Measurements from ENCODE around the gene PDE7B. TPM values are rescaled to one million over a fixed set of nuclear protein-coding genes. Genes with fewer than 3 reads are reported as not detected.

PDE7B gene
- total RNA-seq, 4 donors from 2014 or later: 3.4 to 15.4 (median 9.3) TPM

GRCh38 chr6:135826236-135826804 lies 25.2 kb upstream of the PDE7B start:
- no peak for DNase-seq (ENCODE audit: extremely low spot score)
- intact Hi-C loops (cut with DNase I): no loop called here

GRCh38 chr6:135828021-135828420 lies 23.5 kb upstream of the PDE7B start:
- no peak for DNase-seq (ENCODE audit: extremely low spot score)
- H3K27me3 ChIP-seq: no peaks in the 10 kb centered on the region
- no peak for TF ChIP-seq POLR2A (IDR thresholded peaks at IDR 0.05; ENCODE audit: low read depth)
- no peak for TF ChIP-seq POLR2AphosphoS5 (IDR thresholded peaks at IDR 0.05)
- TF ChIP-seq, protein P1, sequence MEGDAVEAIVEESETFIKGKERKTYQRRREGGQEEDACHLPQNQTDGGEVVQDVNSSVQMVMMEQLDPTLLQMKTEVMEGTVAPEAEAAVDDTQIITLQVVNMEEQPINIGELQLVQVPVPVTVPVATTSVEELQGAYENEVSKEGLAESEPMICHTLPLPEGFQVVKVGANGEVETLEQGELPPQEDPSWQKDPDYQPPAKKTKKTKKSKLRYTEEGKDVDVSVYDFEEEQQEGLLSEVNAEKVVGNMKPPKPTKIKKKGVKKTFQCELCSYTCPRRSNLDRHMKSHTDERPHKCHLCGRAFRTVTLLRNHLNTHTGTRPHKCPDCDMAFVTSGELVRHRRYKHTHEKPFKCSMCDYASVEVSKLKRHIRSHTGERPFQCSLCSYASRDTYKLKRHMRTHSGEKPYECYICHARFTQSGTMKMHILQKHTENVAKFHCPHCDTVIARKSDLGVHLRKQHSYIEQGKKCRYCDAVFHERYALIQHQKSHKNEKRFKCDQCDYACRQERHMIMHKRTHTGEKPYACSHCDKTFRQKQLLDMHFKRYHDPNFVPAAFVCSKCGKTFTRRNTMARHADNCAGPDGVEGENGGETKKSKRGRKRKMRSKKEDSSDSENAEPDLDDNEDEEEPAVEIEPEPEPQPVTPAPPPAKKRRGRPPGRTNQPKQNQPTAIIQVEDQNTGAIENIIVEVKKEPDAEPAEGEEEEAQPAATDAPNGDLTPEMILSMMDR (IDR thresholded peaks at IDR 0.05): no peak
- no peak for TF ChIP-seq EP300 (IDR thresholded peaks at IDR 0.05)
- no peak overlapping the region for H3K27ac ChIP-seq (replicated peaks in 1 of 4)
- H3K4me1 ChIP-seq: no peaks in the 10 kb centered on the region
- H3K4me3 ChIP-seq: no peak overlapping the region
- no peaks in the 10 kb centered on the region for H3K36me3 ChIP-seq
- intact Hi-C loops (cut with DNase I): no loop called here
- H3K9me3 ChIP-seq: no peaks in the 10 kb centered on the region

More at GRCh38 chr6:135826236-135826804, 25.2 kb upstream of the PDE7B start:
- TF ChIP-seq, protein P1 (IDR thresholded peaks at IDR 0.05): no peak
- TF ChIP-seq POLR2AphosphoS5 (IDR thresholded peaks at IDR 0.05) (no peak), POLR2A (IDR thresholded peaks at IDR 0.05; ENCODE audit: low read depth) (no peak), EP300 (IDR thresholded peaks at IDR 0.05) (no peak)
- Histone ChIP-seq H3K27ac (replicated peaks in 1 of 4) (no peak overlapping the region), H3K36me3 (no peaks in the 10 kb centered on the region), H3K9me3 (no peaks in the 10 kb centered on the region), H3K27me3 (no peaks in the 10 kb centered on the region), H3K4me3 (no peak overlapping the region), H3K4me1 (no peaks in the 10 kb centered on the region)
- WGBS: 84% methylated on average over 6 of the region's 6 CpGs

DNA sequence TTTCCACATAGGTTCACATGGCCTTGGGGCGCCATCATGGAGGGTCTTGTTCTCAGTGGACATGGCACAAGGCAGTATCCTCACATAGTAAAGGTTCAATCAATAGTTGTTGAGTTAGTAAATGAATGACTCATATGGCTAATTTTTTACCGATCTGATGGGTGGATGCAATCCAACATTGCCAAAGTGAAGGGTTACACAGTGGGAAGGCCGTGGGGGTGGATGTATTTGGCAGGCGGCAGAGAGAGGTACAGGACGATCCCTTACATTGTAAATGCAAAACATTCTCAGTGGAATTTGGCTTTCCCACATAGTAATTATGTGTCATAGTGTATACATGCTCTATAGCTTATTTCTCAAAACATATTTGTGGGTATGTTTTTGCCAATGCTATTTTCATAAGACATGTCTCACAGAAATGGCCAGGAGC lies 21.0 kb upstream of the PDE7B start:
- H3K27ac ChIP-seq (replicated peaks in 1 of 4): no peak overlapping the region
- 92% methylated on average over 5 of the region's 5 CpGs for WGBS
- H3K4me1 ChIP-seq: no peaks in the 10 kb centered on the region

DNA sequence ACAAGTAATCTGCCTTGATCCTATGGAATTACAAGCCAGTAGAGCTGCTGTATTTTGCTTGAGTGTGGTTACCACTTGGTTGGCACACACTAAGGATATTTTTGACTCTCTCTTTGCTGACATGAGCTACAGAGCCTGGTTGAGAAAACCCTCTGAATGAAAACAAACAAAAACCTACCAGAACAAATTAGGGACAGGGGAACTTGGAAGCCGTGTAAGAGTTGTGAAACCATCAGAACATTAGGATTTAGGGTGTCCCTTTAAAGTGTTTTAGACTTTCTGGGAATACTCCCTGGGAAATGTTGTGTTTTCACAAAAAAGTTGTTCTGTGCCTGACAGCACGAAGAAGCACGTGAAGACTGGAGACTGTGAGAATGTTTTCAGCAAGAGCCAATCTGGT lies 20.5 kb upstream of the PDE7B start:
- no peaks in the 10 kb centered on the region for H3K4me1 ChIP-seq
- no peak for DNase-seq (ENCODE audit: extremely low spot score)
- H3K36me3 ChIP-seq: no peaks in the 10 kb centered on the region
- no peak overlapping the region for H3K4me3 ChIP-seq
- intact Hi-C loops (cut with DNase I): no loop called here
- H3K27ac ChIP-seq (replicated peaks in 1 of 4): no peak overlapping the region
- H3K9me3 ChIP-seq: no peaks in the 10 kb centered on the region
- WGBS: 94% methylated on average over 3 of the region's 3 CpGs
- no peaks in the 10 kb centered on the region for H3K27me3 ChIP-seq
- TF ChIP-seq POLR2A (IDR thresholded peaks at IDR 0.05; ENCODE audit: low read depth) (no peak), POLR2AphosphoS5 (IDR thresholded peaks at IDR 0.05) (no peak), EP300 (IDR thresholded peaks at IDR 0.05) (no peak)
- TF ChIP-seq, protein P1 (IDR thresholded peaks at IDR 0.05): no peak

More for the DNA sequence above, 21.0 kb upstream of the PDE7B start:
- no peaks in the 10 kb centered on the region for H3K36me3 ChIP-seq
- DNase-seq (ENCODE audit: extremely low spot score): no peak
- intact Hi-C loops (cut with DNase I): no loop called here
- no peak overlapping the region for H3K4me3 ChIP-seq
- H3K9me3 ChIP-seq: no peaks in the 10 kb centered on the region
- H3K27me3 ChIP-seq: no peaks in the 10 kb centered on the region
- no peak for TF ChIP-seq EP300 (IDR thresholded peaks at IDR 0.05)
- TF ChIP-seq POLR2A (IDR thresholded peaks at IDR 0.05; ENCODE audit: low read depth): no peak
- no peak for TF ChIP-seq POLR2AphosphoS5 (IDR thresholded peaks at IDR 0.05)
- TF ChIP-seq, protein P1 (IDR thresholded peaks at IDR 0.05): no peak

GRCh38 chr6:135832166-135832565 lies 19.3 kb upstream of the PDE7B start:
- Histone ChIP-seq H3K36me3 (no peaks in the 10 kb centered on the region), H3K4me3 (no peak overlapping the region), H3K27ac (replicated peaks in 1 of 4) (no peak overlapping the region), H3K4me1 (no peaks in the 10 kb centered on the region), H3K27me3 (no peaks in the 10 kb centered on the region), H3K9me3 (no peaks in the 10 kb centered on the region)
- TF ChIP-seq, protein P1 (IDR thresholded peaks at IDR 0.05): no peak
- intact Hi-C loops (cut with DNase I): no loop called here
- WGBS: 100% methylated on average over 3 of the region's 3 CpGs
- DNase-seq (ENCODE audit: extremely low spot score): no peak
